ENCODE results near the gene MSANTD1. TPM values are rescaled to one million over a fixed set of nuclear protein-coding genes. Genes with fewer than 3 reads are reported as not detected.

MSANTD1 gene
- total and polyA plus RNA-seq, 2 of the 8 experiments (the other 6 are each of a cell fraction or from before 2014, with no cell fraction given) = 0.23 to 0.45 TPM

- no peak overlapping the region for H3K56ac ChIP-seq (replicated peaks; ENCODE audit: insufficient read length, low read depth, low read length)
- H3K4ac ChIP-seq (replicated peaks; ENCODE audit: insufficient read length, low read depth, low read length) = no peak overlapping the region
- H2AFZ ChIP-seq (ENCODE audit: low read length) = no peak overlapping the region
- H3K27me3 ChIP-seq (replicated peaks in 1 of 4; ENCODE audit: control insufficient read depth in 3 of 4, extremely low read depth in 1 of 4, insufficient read depth in 3 of 4, low read length in 3 of 4) = no peaks in the 10 kb centered on the region
- H3K9ac ChIP-seq (replicated peaks in 1 of 4; ENCODE audit: extremely low read depth in 1 of 4, low read depth in 3 of 4, low read length in 3 of 4) = no peak overlapping the region
- H3K79me1 ChIP-seq (ENCODE audit: low read depth, low read length) = no peaks in the 10 kb centered on the region
- no peak overlapping the region for H4K91ac ChIP-seq (replicated peaks; ENCODE audit: insufficient read length, low read length)
- no peaks in the 10 kb centered on the region for H3K23me2 ChIP-seq (ENCODE audit: low read depth, low read length)
- H4K20me1 ChIP-seq (replicated peaks in 1 of 2; ENCODE audit: control insufficient read depth in 1 of 2, insufficient read depth in 2 of 2, low read length in 2 of 2) = no peaks in the 10 kb centered on the region
- no peak overlapping the region for H3K4me3 ChIP-seq (ENCODE audit: extremely low read depth in 1 of 4, insufficient read depth in 2 of 4, low read depth in 3 of 4, low read length in 4 of 4)
- H4K8ac ChIP-seq (ENCODE audit: extremely low read depth, insufficient read depth, low read length) = no peak overlapping the region; the same call in 1 of the 2 replicates
- H3K18ac ChIP-seq (ENCODE audit: extremely low read depth, low read length) = no peak overlapping the region
- no peaks in the 10 kb centered on the region for H3K79me2 ChIP-seq (ENCODE audit: control insufficient read depth in 1 of 2, insufficient read depth in 2 of 2, low read length in 2 of 2)
- no peak overlapping the region for H3K23ac ChIP-seq (ENCODE audit: insufficient read length)
- FAIRE-seq (no peak), DNase-seq (ENCODE audit: low read depth in 1 of 2, low spot score in 2 of 2) (peak in 1 of 2 experiments; percentile 45)
- no peaks in the 10 kb centered on the region for H3K9me3 ChIP-seq (ENCODE audit: insufficient read depth in 2 of 2, low read depth in 1 of 2, low read length in 1 of 2)
- H3K14ac ChIP-seq (ENCODE audit: insufficient read length) = no peak overlapping the region
- no peak overlapping the region for H2AK5ac ChIP-seq (ENCODE audit: low read depth, low read length)
- H2BK15ac ChIP-seq (ENCODE audit: low read length) = no peak overlapping the region
- H4K5ac ChIP-seq (ENCODE audit: insufficient read length, low read depth, low read length) = no peak overlapping the region
- no peak overlapping the region for H3K27ac ChIP-seq (ENCODE audit: low read depth, low read length)
- no peak for TF ChIP-seq JUN (IDR thresholded peaks at IDR 0.05; ENCODE audit: low read depth, low read length)
- no peak for TF ChIP-seq JUND (IDR thresholded peaks at IDR 0.05; ENCODE audit: low read length)
- TF ChIP-seq KDM4A (IDR thresholded peaks at IDR 0.05; ENCODE audit: low read depth, low read length, severe bottlenecking) = no peak
- no peak for TF ChIP-seq CEBPB (IDR thresholded peaks at IDR 0.05; ENCODE audit: low read depth, low read length)
- no peak for TF ChIP-seq CHD2 (IDR thresholded peaks at IDR 0.05; ENCODE audit: low read length)
- TF ChIP-seq KDM1A (IDR thresholded peaks at IDR 0.05; ENCODE audit: borderline replicate concordance, low read length) = no peak
- no peak for TF ChIP-seq SRF (IDR thresholded peaks at IDR 0.05; ENCODE audit: low read depth, low read length)
- H3K4me2 ChIP-seq (ENCODE audit: insufficient read depth in 1 of 2, low read depth in 2 of 2, low read length in 2 of 2) = no peak overlapping the region
- POLR2A ChIA-PET (ENCODE audit: partially characterized antibody) = interaction anchor here (1.3 to 1.7 kb wide), 2 partner anchors 13 to 21 kb away, joined by 3 to 4 read pairs; no protein-coding TSS in a partner anchor
- whole genome bisulfite sequencing, 2 experiments (ENCODE audit: extremely low coverage in 1 of 2, insufficient coverage in 1 of 2, insufficient read length in 1 of 2, insufficient replicate concordance in 2 of 2, low coverage in 1 of 2, low lambda C conversion rate in 2 of 2, missing lambda C conversion rate in 1 of 2) = 84% methylated on average over 16 of the region's 25 CpGs; no CpG with 5 or more reads in 1 of the 2 experiments
- H3K4me1 ChIP-seq (replicated peaks in 1 of 4; ENCODE audit: control insufficient read depth in 3 of 4, insufficient read depth in 4 of 4, low read length in 3 of 4) = peaks cover 0 to 6% (median 0%) of the 10 kb centered on the region in 4 experiments; a peak in 1 of 7 replicates
- H2BK20ac ChIP-seq (ENCODE audit: low read length) = no peak overlapping the region
- H2BK120ac ChIP-seq (replicated peaks; ENCODE audit: low read depth, low read length) = no peak overlapping the region
- H2BK12ac ChIP-seq (ENCODE audit: low read depth, low read length) = 0 out of 2 replicates have a peak overlapping the region, but pooled peaks have one; percentile 27
- CTCF ChIA-PET (ENCODE audit: partially characterized antibody) = interaction anchor here (0.6 to 2.8 kb wide), 3 partner anchors 49 to 1322 kb away, joined by 3 to 10 read pairs (median 3); no protein-coding TSS in a partner anchor
- H3K36me3 ChIP-seq (ENCODE audit: control insufficient read depth in 2 of 4, insufficient read depth in 4 of 4, low read length in 3 of 4) = no peaks in the 10 kb centered on the region
- no peak overlapping the region for H2BK5ac ChIP-seq (ENCODE audit: low read depth, low read length)
Measured at GRCh38 chr4:3269105-3269927, 20.4 kb downstream of the MSANTD1 start.

Data from H1 (cell line).